Ovary (tissue), 9 donors: ENCODE results near the gene P2RY14. TPM values are rescaled to one million over a fixed set of nuclear protein-coding genes. Genes with fewer than 3 reads are reported as not detected.

Source experiments
- DNase-seq, 5 donors: peaks; one replicate each; pipeline ENCODE4 v3.0.0-alpha.2; 2019 to 2020
- H3K27ac ChIP-seq, 2 donors: fragments of 200-600 bp; one replicate each; pipeline versions ENCODE4 v1.5.1 to v1.8.0; 2019 to 2022
- H3K27me3 ChIP-seq: fragments of 200-600 bp; one replicate; pipeline ENCODE4 v1.8.0; 2022
- H3K36me3 ChIP-seq: fragments of 200-600 bp; sonication (generic); one replicate; pipeline ENCODE4 v1.5.1; 2019
- H3K4me1 ChIP-seq: one replicate; pipeline ENCODE4 v1.8.1; 2013; ENCODE audit warnings: mild to moderate bottlenecking, moderate library complexity; ENCODE audit not compliant: insufficient read depth
- H3K4me3 ChIP-seq: fragments of 200-600 bp; sonication (generic); one replicate; pipeline ENCODE4 v1.5.1; 2017
- H3K9me3 ChIP-seq, 2 donors: fragments of 200-600 bp in 1 of 2; sonication (generic) in 1 of 2; one replicate each; pipeline versions ENCODE4 v1.5.1 to v1.8.1; 2013 to 2019; ENCODE audit warnings: mild to moderate bottlenecking in 1 of 2, moderate library complexity in 1 of 2
- CTCF ChIP-seq, 3 donors: fragments of 450-650 bp in 2 of 3; fragments of 200-600 bp in 1 of 3; IDR thresholded peaks; one replicate each; pipeline versions ENCODE4 v1.5.1 to v1.8.0; 2016 to 2022; ENCODE audit warnings: antibody characterized with exemption in 3 of 3, mild to moderate bottlenecking in 1 of 3
- EP300 ChIP-seq: sonication (generic); formaldehyde crosslinking; IDR thresholded peaks from one replicate; pipeline ENCODE4 v1.6.1; 2017; ENCODE audit warnings: antibody characterized with exemption
- POLR2A ChIP-seq: fragments of 450-650 bp; IDR thresholded peaks from one replicate; pipeline ENCODE4 v1.6.1; 2017; ENCODE audit warnings: antibody characterized with exemption, mild to moderate bottlenecking, moderate library complexity
- WGBS, 3 donors: extraction: QIAGEN DNeasy Blood & Tissue Kit in 1 of 3; methylation state at CpG; one replicate each; pipeline versions ENCODE4 v1.1.5 to v1.1.7; 2013 to 2017; 5-methylcytosine and 5-hydroxymethylcytosine counted together
- intact Hi-C, 4 donors: fragments of 100-400 bp; cut with DNase I; formaldehyde crosslinking; loops; one replicate each; pipeline versions ENCODE4 v1.11.0 to v1.15.1; 2022 to 2023
- polyA plus RNA-seq, 2 donors: library from polyadenylated mRNA; stranded (reverse); fragments of 200-250 nt in 1 of 2; fragments of 350-450 nt in 1 of 2; fragmentation: Illumina TruSeq in 1 of 2; extraction: RNeasy Lipid Tissue Mini Kit (QIAGEN cat#74804) in 1 of 2; gene quantifications; one replicate each; pipeline ENCODE4 v1.2.3, GENCODE V29; 2013 to 2014
- total RNA-seq, 7 donors: library from RNA; depleted of rRNA in 2 of 7; stranded (reverse); fragments of >200 nt in 2 of 7; fragmentation: NEBNext Ultra II Directional in 3 of 7; extraction: Animal tissue kit (Norgen Biotek cat#: 25700) in 3 of 7; gene quantifications; one replicate each; pipeline versions ENCODE4 v1.1.0 to v1.2.4, GENCODE V29; 2016 to 2023
- donor health status: DM: no; HTN: no; CAD: no; lungs with moderate emphysema.
- donor health status: DM: no; HTN: no; CAD: no.
- donor health status: Bipolar disorder and iron deficiency.
- donor health status: DM: yes; HTN: yes; CAD: no.
- donor health status: DM: no; HTN: no; CAD: no.
- donor health status: DM: yes; HTN: yes; CAD: no.

P2RY14 gene
- total and polyA plus RNA-seq, 9 donors = 0.28 to 2.8 (median 0.70) TPM; not detected in 1

GRCh38 chr3:151226825-151227224 lies 51.5 kb downstream of the P2RY14 start:
- Histone ChIP-seq H3K27me3 (no peaks in the 10 kb centered on the region), H3K9me3 (no peaks in the 10 kb centered on the region), H3K4me1 (peaks cover 3% of the 10 kb centered on the region), H3K27ac (no peak overlapping the region), H3K36me3 (no peaks in the 10 kb centered on the region), H3K4me3 (no peak overlapping the region)
- TF ChIP-seq POLR2A (no peak), EP300 (no peak), CTCF (IDR thresholded peaks at IDR 0.05) (no peak)
- DNase-seq = no peak
- WGBS, 3 donors = 75 to 87% (median 80%) methylated on average over 5 of the region's 5 CpGs
- intact Hi-C loops = loop anchor here in 3 of 4 donors (5.0 to 10.0 kb wide), 2 partner anchors 55 to 58 kb away; no protein-coding TSS in a partner anchor

GRCh38 chr3:151226088-151226563 lies 52.2 kb downstream of the P2RY14 start:
- TF ChIP-seq POLR2A = no peak
- no peak for TF ChIP-seq CTCF (IDR thresholded peaks at IDR 0.05)
- TF ChIP-seq EP300 = no peak
- WGBS, 3 donors = 57 to 65% (median 63%) methylated on average over 4 of the region's 4 CpGs
- H3K27ac ChIP-seq = no peak overlapping the region
- intact Hi-C loops = loop anchor here in 3 of 4 donors (5.0 to 10.0 kb wide), 2 partner anchors 56 to 59 kb away; no protein-coding TSS in a partner anchor
- H3K9me3 ChIP-seq = no peaks in the 10 kb centered on the region
- H3K36me3 ChIP-seq = no peaks in the 10 kb centered on the region
- H3K4me3 ChIP-seq = no peak overlapping the region
- no peaks in the 10 kb centered on the region for H3K27me3 ChIP-seq
- H3K4me1 ChIP-seq = peaks cover 3% of the 10 kb centered on the region
- no peak for DNase-seq

GRCh38 chr3:151225040-151225975 lies 53.0 kb downstream of the P2RY14 start:
- H3K9me3 ChIP-seq = no peaks in the 10 kb centered on the region
- no peaks in the 10 kb centered on the region for H3K36me3 ChIP-seq
- peaks cover 3% of the 10 kb centered on the region for H3K4me1 ChIP-seq
- no peak overlapping the region for H3K4me3 ChIP-seq
- intact Hi-C loops = loop anchor here in 3 of 4 donors (5.0 to 10.0 kb wide), 2 partner anchors 57 to 59 kb away; no protein-coding TSS in a partner anchor
- TF ChIP-seq CTCF (IDR thresholded peaks at IDR 0.05) = no peak
- no peak for TF ChIP-seq EP300
- TF ChIP-seq POLR2A = no peak
- no peaks in the 10 kb centered on the region for H3K27me3 ChIP-seq
- no peak for DNase-seq
- 80 to 89% (median 87%) methylated on average over 9 of the region's 9 CpGs for WGBS, 3 donors
- H3K27ac ChIP-seq = no peak overlapping the region

- H3K4me3 ChIP-seq = no peak overlapping the region
- no peaks in the 10 kb centered on the region for H3K36me3 ChIP-seq
- no peaks in the 10 kb centered on the region for H3K9me3 ChIP-seq
- no peak for DNase-seq
- H3K27ac ChIP-seq = no peak overlapping the region
- H3K4me1 ChIP-seq = peaks cover 3% of the 10 kb centered on the region
- 68 to 83% (median 75%) methylated on average over 4 of the region's 4 CpGs for WGBS, 3 donors
- TF ChIP-seq EP300 (no peak), CTCF (IDR thresholded peaks at IDR 0.05) (no peak), POLR2A (no peak)
- intact Hi-C loops = loop anchor here in 1 of 4 donors (10.0 kb wide), 1 partner anchor 60 kb away; no protein-coding TSS in a partner anchor
- H3K27me3 ChIP-seq = no peaks in the 10 kb centered on the region
Observed at GRCh38 chr3:151224268-151224866, 54.0 kb downstream of the P2RY14 start.
